T47D (cell line): ENCODE data around the gene NDUFA7.
A peak's percentile ranks its signal among the peaks of the same experiment; 100 is the strongest.
"Not testable (repeated sequence)": the region's sequence is repeated elsewhere in the genome, so short reads cannot be mapped to it uniquely, and the experiment has no call there.

Experiments
- DNase-seq, 2 experiments: peaks; one replicate each; pipeline versions ENCODE4 v3.0.0 to v3.0.0-alpha.2; 2011 to 2012; ENCODE audit warnings: low read depth in 1 of 2, low spot score in 1 of 2
- JUND ChIP-seq: IDR thresholded peaks from 2 replicates; pipeline ENCODE4 v1.6.1; 2012; ENCODE audit warnings: low read depth
- in situ Hi-C: cut with HindIII; loops from 2 replicates; pipeline ENCODE4 v1.10.0; 2016; ENCODE audit warnings: low sequenced_read_pairs, low pct_unique_long_range_greater_than_20kb

The NDUFA7 gene

GRCh38 chr19:8321986-8322637 lies 937 bp upstream of the NDUFA7 start:
- DNase-seq: no peak
- in situ Hi-C loops: no loop called here
- no peak for TF ChIP-seq JUND

- TF ChIP-seq JUND: no peak
- in situ Hi-C loops: no loop called here
Observed at GRCh38 chr19:8320564-8321066, 560 bp downstream of the NDUFA7 start.

GRCh38 chr19:8319807-8320520 lies 1.2 kb downstream of the NDUFA7 start:
- no peak for TF ChIP-seq JUND
- no peak for DNase-seq
- in situ Hi-C loops: no loop called here

More at GRCh38 chr19:8320564-8321066, 560 bp downstream of the NDUFA7 start:
- DNase-seq: no peak

- in situ Hi-C loops, DNase-seq: not testable (repeated sequence)
Observed at GRCh38 chr19:8318835-8319234, 2.3 kb downstream of the NDUFA7 start.

- in situ Hi-C loops: no loop called here
- TF ChIP-seq JUND: no peak
- DNase-seq: no peak
Observed at GRCh38 chr19:8316351-8317125, 4.6 kb downstream of the NDUFA7 start.

- in situ Hi-C loops, DNase-seq: not testable (repeated sequence)
Observed at GRCh38 chr19:8314981-8315640, 6.1 kb downstream of the NDUFA7 start.

GRCh38 chr19:8311461-8312260 lies 9.5 kb downstream of the NDUFA7 start:
- in situ Hi-C loops: no loop called here
- TF ChIP-seq JUND: no peak

GRCh38 chr19:8310342-8311055 lies 10.7 kb downstream of the NDUFA7 start:
- TF ChIP-seq JUND: no peak
- DNase-seq: no peak
- in situ Hi-C loops: no loop called here

More at GRCh38 chr19:8311461-8312260, 9.5 kb downstream of the NDUFA7 start:
- peak in 1 of 2 experiments; percentile 55 for DNase-seq

- in situ Hi-C loops: no loop called here
- no peak for TF ChIP-seq JUND
- DNase-seq: no peak
Observed at GRCh38 chr19:8308891-8309291, 12.3 kb downstream of the NDUFA7 start.

- DNase-seq: no peak
Observed at GRCh38 chr19:8307965-8308866, 13.0 kb downstream of the NDUFA7 start, which contains the start of gene CD320. CD320 (minus strand) TSS chr19:8308358; CDS start chr19:8308290, 68 bp downstream.

More at GRCh38 chr19:8307965-8308866, 13.0 kb downstream of the NDUFA7 start, which contains the start of gene CD320:
- in situ Hi-C loops: no loop called here
- TF ChIP-seq JUND: no peak
